ENCODE results near the gene SGCD.

Gene SGCD

GRCh38 chr5:156380848-156381247 lies 53.9 kb downstream of the SGCD start:
- no peak overlapping the region for H3K27ac Mint-ChIP-seq
- H3K27me3 Mint-ChIP-seq = no peaks in the 10 kb centered on the region
- DNase-seq (no peak), ATAC-seq (replicated peaks) (no peak)
- H3K4me1 Mint-ChIP-seq = no peaks in the 10 kb centered on the region
- no peak overlapping the region for H3K4me3 Mint-ChIP-seq
- H3K36me3 Mint-ChIP-seq = no peaks in the 10 kb centered on the region
- H3K9me3 Mint-ChIP-seq = no peaks in the 10 kb centered on the region

- DNase-seq (no peak), ATAC-seq (replicated peaks) (no peak)
- no peaks in the 10 kb centered on the region for H3K36me3 Mint-ChIP-seq
- H3K4me3 Mint-ChIP-seq = no peak overlapping the region
- H3K4me1 Mint-ChIP-seq = no peaks in the 10 kb centered on the region
- no peaks in the 10 kb centered on the region for H3K27me3 Mint-ChIP-seq
- no peaks in the 10 kb centered on the region for H3K9me3 Mint-ChIP-seq
- no peak overlapping the region for H3K27ac Mint-ChIP-seq
These were observed 56.7 kb downstream of the SGCD start for GRCh38 chr5:156383510-156384265.

- no peaks in the 10 kb centered on the region for H3K9me3 Mint-ChIP-seq
- H3K4me3 Mint-ChIP-seq = no peak overlapping the region
- no peaks in the 10 kb centered on the region for H3K4me1 Mint-ChIP-seq
- DNase-seq (no peak), ATAC-seq (replicated peaks) (no peak)
- H3K36me3 Mint-ChIP-seq = no peaks in the 10 kb centered on the region
- H3K27ac Mint-ChIP-seq = no peak overlapping the region
- no peaks in the 10 kb centered on the region for H3K27me3 Mint-ChIP-seq
These were observed 58.5 kb downstream of the SGCD start for GRCh38 chr5:156385416-156385815.

GRCh38 chr5:156386976-156387375 lies 60.0 kb downstream of the SGCD start:
- DNase-seq (no peak), ATAC-seq (replicated peaks) (no peak)
- no peaks in the 10 kb centered on the region for H3K9me3 Mint-ChIP-seq
- H3K27me3 Mint-ChIP-seq = no peaks in the 10 kb centered on the region
- H3K4me3 Mint-ChIP-seq = no peak overlapping the region
- H3K27ac Mint-ChIP-seq = no peak overlapping the region
- no peaks in the 10 kb centered on the region for H3K36me3 Mint-ChIP-seq
- no peaks in the 10 kb centered on the region for H3K4me1 Mint-ChIP-seq

- Mint-ChIP-seq H3K4me3 (no peak overlapping the region), H3K4me1 (no peaks in the 10 kb centered on the region), H3K27me3 (no peaks in the 10 kb centered on the region), H3K9me3 (no peaks in the 10 kb centered on the region), H3K27ac (no peak overlapping the region), H3K36me3 (no peaks in the 10 kb centered on the region)
- DNase-seq (no peak), ATAC-seq (replicated peaks) (no peak)
These were observed 60.4 kb downstream of the SGCD start for GRCh38 chr5:156387391-156387790.

- ATAC-seq (replicated peaks) (no peak), DNase-seq (no peak)
- Mint-ChIP-seq H3K36me3 (no peaks in the 10 kb centered on the region), H3K27me3 (no peaks in the 10 kb centered on the region), H3K4me3 (no peak overlapping the region), H3K9me3 (no peaks in the 10 kb centered on the region), H3K27ac (no peak overlapping the region), H3K4me1 (no peaks in the 10 kb centered on the region)
These were observed 61.3 kb downstream of the SGCD start for GRCh38 chr5:156388233-156388632.

- Mint-ChIP-seq H3K4me3 (no peak overlapping the region), H3K9me3 (no peaks in the 10 kb centered on the region), H3K27ac (no peak overlapping the region), H3K36me3 (no peaks in the 10 kb centered on the region), H3K4me1 (no peaks in the 10 kb centered on the region), H3K27me3 (no peaks in the 10 kb centered on the region)
- ATAC-seq (replicated peaks) = no peak
- DNase-seq = no peak
These were observed 64.2 kb downstream of the SGCD start for GRCh38 chr5:156391139-156391538.

GRCh38 chr5:156393980-156394379 lies 67.0 kb downstream of the SGCD start:
- no peak overlapping the region for H3K4me3 Mint-ChIP-seq
- no peaks in the 10 kb centered on the region for H3K4me1 Mint-ChIP-seq
- no peak overlapping the region for H3K27ac Mint-ChIP-seq
- DNase-seq = no peak
- no peaks in the 10 kb centered on the region for H3K27me3 Mint-ChIP-seq
- ATAC-seq (replicated peaks) = no peak
- no peaks in the 10 kb centered on the region for H3K9me3 Mint-ChIP-seq
- H3K36me3 Mint-ChIP-seq = no peaks in the 10 kb centered on the region

GRCh38 chr5:156394642-156395305 lies 67.8 kb downstream of the SGCD start:
- no peaks in the 10 kb centered on the region for H3K9me3 Mint-ChIP-seq
- H3K36me3 Mint-ChIP-seq = no peaks in the 10 kb centered on the region
- no peaks in the 10 kb centered on the region for H3K27me3 Mint-ChIP-seq
- DNase-seq (no peak), ATAC-seq (replicated peaks) (no peak)
- H3K27ac Mint-ChIP-seq = no peak overlapping the region
- no peaks in the 10 kb centered on the region for H3K4me1 Mint-ChIP-seq
- no peak overlapping the region for H3K4me3 Mint-ChIP-seq

GRCh38 chr5:156395306-156395675 lies 68.3 kb downstream of the SGCD start:
- Mint-ChIP-seq H3K9me3 (no peaks in the 10 kb centered on the region), H3K36me3 (no peaks in the 10 kb centered on the region), H3K4me3 (no peak overlapping the region), H3K4me1 (no peaks in the 10 kb centered on the region), H3K27ac (no peak overlapping the region), H3K27me3 (no peaks in the 10 kb centered on the region)
- DNase-seq = no peak
- no peak for ATAC-seq (replicated peaks)

- Mint-ChIP-seq H3K9me3 (no peaks in the 10 kb centered on the region), H3K27me3 (no peaks in the 10 kb centered on the region), H3K4me1 (no peaks in the 10 kb centered on the region), H3K4me3 (no peak overlapping the region), H3K27ac (no peak overlapping the region), H3K36me3 (no peaks in the 10 kb centered on the region)
- DNase-seq (no peak), ATAC-seq (replicated peaks) (no peak)
These were observed 69.3 kb downstream of the SGCD start for GRCh38 chr5:156396063-156396829.

GRCh38 chr5:156396830-156397081 lies 69.8 kb downstream of the SGCD start:
- ATAC-seq (replicated peaks) = no peak
- Mint-ChIP-seq H3K27me3 (no peaks in the 10 kb centered on the region), H3K9me3 (no peaks in the 10 kb centered on the region), H3K36me3 (no peaks in the 10 kb centered on the region), H3K27ac (no peak overlapping the region), H3K4me1 (peaks cover 0 to 2% of the 10 kb centered on the region in 2 donors), H3K4me3 (no peak overlapping the region)
- no peak for DNase-seq

GRCh38 chr5:156399323-156399722 lies 72.4 kb downstream of the SGCD start:
- Mint-ChIP-seq H3K9me3 (peaks cover 0 to 5% of the 10 kb centered on the region in 2 donors), H3K27ac (no peak overlapping the region), H3K36me3 (no peaks in the 10 kb centered on the region), H3K4me1 (peaks cover 5 to 10% of the 10 kb centered on the region in 2 donors), H3K27me3 (no peaks in the 10 kb centered on the region), H3K4me3 (no peak overlapping the region)
- ATAC-seq (replicated peaks) (no peak), DNase-seq (no peak)

GRCh38 chr5:156400231-156400986 lies 73.4 kb downstream of the SGCD start:
- peaks cover 0 to 5% of the 10 kb centered on the region in 2 donors for H3K9me3 Mint-ChIP-seq
- H3K36me3 Mint-ChIP-seq = no peaks in the 10 kb centered on the region
- H3K27ac Mint-ChIP-seq = no peak overlapping the region
- no peaks in the 10 kb centered on the region for H3K27me3 Mint-ChIP-seq
- peaks cover 5 to 10% of the 10 kb centered on the region in 2 donors for H3K4me1 Mint-ChIP-seq
- DNase-seq = no peak
- no peak for ATAC-seq (replicated peaks)
- H3K4me3 Mint-ChIP-seq = no peak overlapping the region
